Tibial nerve (tissue), 4 donors: Measurements from ENCODE around the gene SLIT1. TPM values are rescaled to one million over a fixed set of nuclear protein-coding genes. Genes with fewer than 3 reads are reported as not detected.

Experiments
- DNase-seq, 2 donors: peaks; one replicate each; pipeline ENCODE4 v3.0.0-alpha.2; 2019; ENCODE audit warnings: low spot score in 2 of 2
- H3K27ac ChIP-seq, 4 donors: fragments of 200-600 bp; sonication (generic) in 3 of 4; one replicate each; pipeline ENCODE4 v1.5.1; 2017 to 2019; ENCODE audit warnings: mild to moderate bottlenecking in 1 of 4
- H3K27me3 ChIP-seq, 2 donors: fragments of 200-600 bp; sonication (generic) in 1 of 2; one replicate each; pipeline versions ENCODE4 v1.5.1 to v1.6.0; 2017 to 2019
- H3K36me3 ChIP-seq, 3 donors: fragments of 200-600 bp; sonication (generic); one replicate each; pipeline ENCODE4 v1.5.1; 2018 to 2019
- H3K4me1 ChIP-seq, 4 donors: fragments of 200-600 bp; sonication (generic) in 3 of 4; one replicate each; pipeline ENCODE4 v1.5.1; 2017 to 2019
- H3K4me3 ChIP-seq, 4 donors: fragments of 200-600 bp; sonication (generic) in 3 of 4; one replicate each; pipeline ENCODE4 v1.5.1; 2017 to 2019; ENCODE audit warnings: mild to moderate bottlenecking in 1 of 4, moderate library complexity in 1 of 4
- H3K9me3 ChIP-seq, 4 donors: fragments of 200-600 bp; sonication (generic) in 3 of 4; one replicate each; pipeline ENCODE4 v1.5.1; 2017 to 2019
- CTCF ChIP-seq, 5 experiments: fragments of 200-600 bp in 3 of 5; fragments of 450-650 bp in 2 of 5; sonication (generic) in 3 of 5; IDR thresholded peaks; one replicate each; pipeline ENCODE4 v1.5.1; 2016 to 2019; ENCODE audit warnings: antibody characterized with exemption in 5 of 5, mild to moderate bottlenecking in 3 of 5, moderate library complexity in 2 of 5
- EP300 ChIP-seq, 2 donors: sonication (generic); formaldehyde crosslinking; IDR thresholded peaks; one replicate each; pipeline ENCODE4 v1.6.1; 2017; ENCODE audit warnings: antibody characterized with exemption in 2 of 2, mild to moderate bottlenecking in 1 of 2
- POLR2A ChIP-seq, 2 donors: fragments of 450-650 bp; IDR thresholded peaks; one replicate each; pipeline ENCODE4 v1.6.1; 2017; ENCODE audit warnings: antibody characterized with exemption in 2 of 2, mild to moderate bottlenecking in 2 of 2, moderate library complexity in 2 of 2
- WGBS, 2 donors: methylation state at CpG; one replicate each; pipeline ENCODE4 v1.1.5; 2018; 5-methylcytosine and 5-hydroxymethylcytosine counted together
- total RNA-seq, 4 donors: library from RNA; depleted of rRNA; stranded (reverse); fragments of >200 nt; gene quantifications; one replicate each; pipeline ENCODE4 v1.1.0, GENCODE V29; 2016

The SLIT1 gene
- total RNA-seq, 4 donors from 2014 or later, result 0.78 to 3.1 (median 1.3) TPM

- WGBS, 2 donors, result 90 to 91% methylated on average over 6 of the region's 6 CpGs
- H3K36me3 ChIP-seq, result peaks cover 0 to 68% (median 0%) of the 10 kb centered on the region in 3 donors
- no peaks in the 10 kb centered on the region for H3K27me3 ChIP-seq
- peaks cover 0 to 7% (median 0%) of the 10 kb centered on the region in 4 donors for H3K4me1 ChIP-seq
- DNase-seq, result no peak
- TF ChIP-seq EP300 (IDR thresholded peaks at IDR 0.05), result no peak
- TF ChIP-seq POLR2A (IDR thresholded peaks at IDR 0.05), result no peak
- no peak for TF ChIP-seq CTCF (IDR thresholded peaks at IDR 0.05)
- no peaks in the 10 kb centered on the region for H3K9me3 ChIP-seq
- H3K27ac ChIP-seq, result no peak overlapping the region
- H3K4me3 ChIP-seq, result no peak overlapping the region
Measured at GRCh38 chr10:97222326-97222961, 36.7 kb upstream of the SLIT1 start.

- Histone ChIP-seq H3K4me3 (no peak overlapping the region), H3K27ac (no peak overlapping the region), H3K4me1 (peaks cover 0 to 7% (median 0%) of the 10 kb centered on the region in 4 donors), H3K36me3 (peaks cover 0 to 53% (median 0%) of the 10 kb centered on the region in 3 donors), H3K27me3 (no peaks in the 10 kb centered on the region), H3K9me3 (no peaks in the 10 kb centered on the region)
- TF ChIP-seq CTCF (IDR thresholded peaks at IDR 0.05) (no peak), POLR2A (IDR thresholded peaks at IDR 0.05) (no peak), EP300 (IDR thresholded peaks at IDR 0.05) (no peak)
- 78 to 85% methylated on average over 3 of the region's 3 CpGs for WGBS, 2 donors
- no peak for DNase-seq
Measured at GRCh38 chr10:97220355-97220754, 34.6 kb upstream of the SLIT1 start.

GRCh38 chr10:97217299-97217698 is 31.5 kb upstream of the SLIT1 start:
- WGBS, 2 donors, result 61 to 77% methylated on average over 3 of the region's 3 CpGs
- no peak for TF ChIP-seq CTCF (IDR thresholded peaks at IDR 0.05)
- no peak for TF ChIP-seq POLR2A (IDR thresholded peaks at IDR 0.05)
- no peak for TF ChIP-seq EP300 (IDR thresholded peaks at IDR 0.05)
- Histone ChIP-seq H3K9me3 (no peaks in the 10 kb centered on the region), H3K27me3 (no peaks in the 10 kb centered on the region), H3K36me3 (peaks cover 0 to 24% (median 0%) of the 10 kb centered on the region in 3 donors), H3K4me1 (no peaks in the 10 kb centered on the region), H3K4me3 (no peak overlapping the region), H3K27ac (no peak overlapping the region)
- DNase-seq, result no peak

DNA sequence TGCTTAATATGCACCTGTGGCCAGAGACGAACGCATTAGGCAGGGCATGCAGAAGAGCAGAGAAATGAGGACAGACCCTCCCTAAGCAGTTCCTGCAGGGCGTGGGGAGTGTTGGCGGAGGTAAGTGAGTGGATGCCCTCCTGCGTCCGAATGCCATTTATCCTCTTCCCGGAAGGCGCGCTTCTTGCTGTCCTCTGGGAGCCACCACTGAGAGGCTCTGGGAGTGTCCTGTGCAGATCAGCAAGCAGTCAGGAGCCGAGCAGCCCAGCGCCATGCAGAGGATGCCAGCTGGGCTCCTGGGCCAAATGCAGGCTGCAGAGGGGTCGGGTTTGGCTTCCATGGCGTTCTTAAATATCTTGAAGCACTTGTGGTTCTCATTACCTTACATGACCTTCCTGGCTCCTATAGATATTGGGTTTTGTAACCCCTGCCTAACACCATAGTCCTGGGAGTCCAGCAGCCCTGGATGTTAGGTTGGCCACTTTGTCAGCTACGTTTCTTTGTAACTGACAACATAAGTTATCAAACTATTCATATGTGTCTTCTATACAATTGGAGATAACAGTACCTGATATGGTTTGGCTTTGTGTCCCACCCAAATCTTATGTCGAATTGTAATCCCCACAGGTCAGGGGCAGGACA is 30.0 kb upstream of the SLIT1 start:
- H3K27ac ChIP-seq, result no peak overlapping the region
- H3K4me3 ChIP-seq, result no peak overlapping the region
- no peaks in the 10 kb centered on the region for H3K4me1 ChIP-seq
- no peak for DNase-seq
- TF ChIP-seq EP300 (IDR thresholded peaks at IDR 0.05), result no peak
- TF ChIP-seq CTCF (IDR thresholded peaks at IDR 0.05), result no peak
- no peak for TF ChIP-seq POLR2A (IDR thresholded peaks at IDR 0.05)
- no peaks in the 10 kb centered on the region for H3K27me3 ChIP-seq
- 85 to 91% methylated on average over 15 of the region's 15 CpGs for WGBS, 2 donors
- H3K36me3 ChIP-seq, result peaks cover 0 to 13% (median 0%) of the 10 kb centered on the region in 3 donors
- no peaks in the 10 kb centered on the region for H3K9me3 ChIP-seq

GRCh38 chr10:97213431-97213830 is 27.7 kb upstream of the SLIT1 start:
- TF ChIP-seq POLR2A (IDR thresholded peaks at IDR 0.05) (no peak), CTCF (IDR thresholded peaks at IDR 0.05) (no peak), EP300 (IDR thresholded peaks at IDR 0.05) (no peak)
- no peak overlapping the region for H3K4me3 ChIP-seq
- peaks cover 0 to 5% (median 0%) of the 10 kb centered on the region in 3 donors for H3K36me3 ChIP-seq
- no peaks in the 10 kb centered on the region for H3K4me1 ChIP-seq
- no peak for DNase-seq
- H3K27ac ChIP-seq, result no peak overlapping the region
- no peaks in the 10 kb centered on the region for H3K9me3 ChIP-seq
- no peaks in the 10 kb centered on the region for H3K27me3 ChIP-seq
- 56 to 63% methylated on average over 9 of the region's 9 CpGs for WGBS, 2 donors
